Measurements from ENCODE around the gene CCDC74A. TPM values are rescaled to one million over a fixed set of nuclear protein-coding genes. Genes with fewer than 3 reads are reported as not detected.
A peak's percentile ranks its signal among the peaks of the same experiment; 100 is the strongest.
"Not testable (repeated sequence)": the region's sequence is repeated elsewhere in the genome, so short reads cannot be mapped to it uniquely, and the experiment has no call there.

Gene CCDC74A
- total RNA-seq = 0.71 and 1.1 TPM in 2 replicates

GRCh38 chr2:131527131-131528001 is at the start of gene CCDC74A:
CCDC74A (plus strand) TSS chr2:131527888; CDS start chr2:131527971, 83 bp downstream.
- not testable (repeated sequence) for H3K36me3 Mint-ChIP-seq (ENCODE audit: low read depth)

GRCh38 chr2:131478074-131478849 is 49.4 kb upstream of the CCDC74A start:
- POLR2A ChIA-PET; H3K36me3 Mint-ChIP-seq (ENCODE audit: low read depth); H3K27me3 Mint-ChIP-seq; DNase-seq; CTCF ChIA-PET; H3K27ac Mint-ChIP-seq; H3K9me3 Mint-ChIP-seq; H3K4me3 Mint-ChIP-seq; intact Hi-C loops (cut with micrococcal nuclease); ATAC-seq (ENCODE audit: low read depth); H3K4me1 Mint-ChIP-seq: not testable (repeated sequence)

More at GRCh38 chr2:131527131-131528001, at the start of gene CCDC74A:
- intact Hi-C loops (cut with micrococcal nuclease) = loop anchor here (1.0 to 5.0 kb wide), 4 partner anchors 35 to 375 kb away; partner anchors contain the start of gene MZT2A
- POLR2A ChIA-PET = interaction anchor here (0.7 to 0.9 kb wide), 2 partner anchors 34 to 685 kb away, joined by 3 to 5 read pairs; no protein-coding TSS in a partner anchor
- H3K4me1 Mint-ChIP-seq = peaks cover 14% of the 10 kb centered on the region
- peak within 1 kb of the TSS; percentile 87 for H3K4me3 Mint-ChIP-seq
- H3K27me3 Mint-ChIP-seq, H3K9me3 Mint-ChIP-seq: not testable (repeated sequence)
- CTCF ChIA-PET = interaction anchor here (1.0 kb wide), 1 partner anchor 146 kb away, joined by 3 read pairs; no protein-coding TSS in a partner anchor
- ATAC-seq (ENCODE audit: low read depth) (peak; percentile 91), DNase-seq (peak; percentile 74)
- H3K27ac Mint-ChIP-seq = peak within 1 kb of the TSS; percentile 35

- H3K27ac Mint-ChIP-seq; ATAC-seq (ENCODE audit: low read depth); H3K4me3 Mint-ChIP-seq; H3K4me1 Mint-ChIP-seq; POLR2A ChIA-PET; H3K9me3 Mint-ChIP-seq; H3K27me3 Mint-ChIP-seq; CTCF ChIA-PET; DNase-seq; intact Hi-C loops (cut with micrococcal nuclease): not testable (repeated sequence)
- peaks cover 13% of the 10 kb centered on the region for H3K36me3 Mint-ChIP-seq (ENCODE audit: low read depth)
These were observed 48.7 kb upstream of the CCDC74A start for GRCh38 chr2:131478850-131479461.

- H3K9me3 Mint-ChIP-seq; H3K4me1 Mint-ChIP-seq; intact Hi-C loops (cut with micrococcal nuclease); DNase-seq; H3K27ac Mint-ChIP-seq; CTCF ChIA-PET; H3K27me3 Mint-ChIP-seq; POLR2A ChIA-PET; ATAC-seq (ENCODE audit: low read depth); H3K4me3 Mint-ChIP-seq: not testable (repeated sequence)
- H3K36me3 Mint-ChIP-seq (ENCODE audit: low read depth) = peaks cover 16% of the 10 kb centered on the region
These were observed 47.3 kb upstream of the CCDC74A start for GRCh38 chr2:131480351-131480750.

- H3K27ac Mint-ChIP-seq = not testable (repeated sequence)
These were observed 45.1 kb upstream of the CCDC74A start for GRCh38 chr2:131482506-131483155.

GRCh38 chr2:131483981-131484820 is 43.5 kb upstream of the CCDC74A start:
- ATAC-seq (ENCODE audit: low read depth); CTCF ChIA-PET; H3K27me3 Mint-ChIP-seq; H3K27ac Mint-ChIP-seq; H3K4me3 Mint-ChIP-seq; H3K4me1 Mint-ChIP-seq; POLR2A ChIA-PET; H3K9me3 Mint-ChIP-seq; intact Hi-C loops (cut with micrococcal nuclease); DNase-seq: not testable (repeated sequence)
- H3K36me3 Mint-ChIP-seq (ENCODE audit: low read depth) = peaks cover 23% of the 10 kb centered on the region

More at GRCh38 chr2:131482506-131483155, 45.1 kb upstream of the CCDC74A start:
- CTCF ChIA-PET; POLR2A ChIA-PET; ATAC-seq (ENCODE audit: low read depth); intact Hi-C loops (cut with micrococcal nuclease); DNase-seq; H3K9me3 Mint-ChIP-seq; H3K27me3 Mint-ChIP-seq; H3K4me3 Mint-ChIP-seq; H3K4me1 Mint-ChIP-seq: not testable (repeated sequence)
- H3K36me3 Mint-ChIP-seq (ENCODE audit: low read depth) = peaks cover 19% of the 10 kb centered on the region

GRCh38 chr2:131484906-131485460 is 42.7 kb upstream of the CCDC74A start:
- DNase-seq; H3K27me3 Mint-ChIP-seq; H3K4me3 Mint-ChIP-seq; ATAC-seq (ENCODE audit: low read depth); H3K4me1 Mint-ChIP-seq; intact Hi-C loops (cut with micrococcal nuclease); POLR2A ChIA-PET; H3K9me3 Mint-ChIP-seq; H3K27ac Mint-ChIP-seq; CTCF ChIA-PET: not testable (repeated sequence)
- peaks cover 23% of the 10 kb centered on the region for H3K36me3 Mint-ChIP-seq (ENCODE audit: low read depth)

- H3K4me3 Mint-ChIP-seq; DNase-seq; POLR2A ChIA-PET; H3K27me3 Mint-ChIP-seq; H3K9me3 Mint-ChIP-seq; ATAC-seq (ENCODE audit: low read depth); CTCF ChIA-PET; intact Hi-C loops (cut with micrococcal nuclease); H3K27ac Mint-ChIP-seq: not testable (repeated sequence)
- Mint-ChIP-seq H3K36me3 (ENCODE audit: low read depth) (peaks cover 23% of the 10 kb centered on the region), H3K4me1 (peaks cover 18% of the 10 kb centered on the region)
These were observed 41.3 kb upstream of the CCDC74A start for GRCh38 chr2:131486201-131486902.
